ENCODE measurements around the gene TMEM267.
"Not testable (repeated sequence)": the region's sequence is repeated elsewhere in the genome, so short reads cannot be mapped to it uniquely, and the experiment has no call there.

The TMEM267 gene

GRCh38 chr5:43483298-43484105 is at the start of gene TMEM267:
TSS of gene TMEM267 (minus strand) at chr5:43483865. CDS start at chr5:43453969, 29,896 bp downstream.
- DNase-seq: peak; percentile 96

GRCh38 chr5:43530648-43531047 is 47.0 kb upstream of the TMEM267 start:
- no peak for DNase-seq

GRCh38 chr5:43523662-43524072 is 40.0 kb upstream of the TMEM267 start:
- no peak for DNase-seq

- no peak for DNase-seq
Measured at GRCh38 chr5:43520615-43521014, 37.0 kb upstream of the TMEM267 start.

- no peak for DNase-seq
Measured at GRCh38 chr5:43515678-43516048, 32.0 kb upstream of the TMEM267 start.

GRCh38 chr5:43514816-43515677 is 31.4 kb upstream of the TMEM267 start, which contains the start of gene C5orf34:
TSS of gene C5orf34 (minus strand) at chr5:43515148. CDS start at chr5:43509339, 5,809 bp downstream.
- DNase-seq: peak; percentile 99

GRCh38 chr5:43514471-43514815 is 30.8 kb upstream of the TMEM267 start:
- DNase-seq: no peak

- DNase-seq: no peak
Measured at GRCh38 chr5:43514025-43514424, 30.4 kb upstream of the TMEM267 start.

- not testable (repeated sequence) for DNase-seq
Measured at GRCh38 chr5:43511062-43511461, 27.4 kb upstream of the TMEM267 start.

GRCh38 chr5:43498581-43498980 is 14.9 kb upstream of the TMEM267 start:
- no peak for DNase-seq

GRCh38 chr5:43497311-43498104 is 13.8 kb upstream of the TMEM267 start:
- no peak for DNase-seq

- DNase-seq: no peak
Measured at GRCh38 chr5:43491326-43491725, 7.7 kb upstream of the TMEM267 start.

- no peak for DNase-seq
Measured at GRCh38 chr5:43486353-43486752, 2.7 kb upstream of the TMEM267 start.

GRCh38 chr5:43485406-43485805 is 1.7 kb upstream of the TMEM267 start:
- DNase-seq: peak; percentile 21

- DNase-seq: peak; percentile 96
Measured at GRCh38 chr5:43484106-43484849, 613 bp upstream of the TMEM267 start.

GRCh38 chr5:43482490-43483297 is 971 bp downstream of the TMEM267 start:
- DNase-seq: peak; percentile 58

GRCh38 chr5:43469671-43470391 is 13.8 kb downstream of the TMEM267 start:
- no peak for DNase-seq

GRCh38 chr5:43467100-43467499 is 16.6 kb downstream of the TMEM267 start:
- no peak for DNase-seq

- DNase-seq: not testable (repeated sequence)
Measured at GRCh38 chr5:43465455-43465854, 18.2 kb downstream of the TMEM267 start.

GRCh38 chr5:43461066-43461465 is 22.6 kb downstream of the TMEM267 start:
- DNase-seq: no peak

GRCh38 chr5:43456556-43456955 is 27.1 kb downstream of the TMEM267 start:
- DNase-seq: no peak

Data from hematopoietic multipotent progenitor cell treated with erythropoietin and hydrocortisone succinate and interleukin-3 and kit ligand, for 6 days (in vitro differentiated cells).